IPS-20b (cell line): ENCODE data around the gene ITPKC.

Experiments used
- H3K27ac ChIP-seq: one replicate; pipeline ENCODE4 v1.5.1; 2013; ENCODE audit warnings: low read length
- H3K27me3 ChIP-seq: 2 replicates; pipeline ENCODE4 v1.6.1; 2013; ENCODE audit warnings: mild to moderate bottlenecking, low read length, inconsistent platforms; ENCODE audit not compliant: insufficient read depth
- H3K36me3 ChIP-seq: 2 replicates; pipeline ENCODE4 v1.6.1; 2013; ENCODE audit warnings: low read depth, mild to moderate bottlenecking, inconsistent platforms, low read length, moderate library complexity; ENCODE audit not compliant: insufficient read depth
- H3K4me1 ChIP-seq: 2 replicates; pipeline ENCODE4 v1.6.1; 2013; ENCODE audit warnings: mild to moderate bottlenecking, control low read depth, inconsistent platforms, low read length, moderate library complexity; ENCODE audit not compliant: insufficient read depth
- H3K4me3 ChIP-seq: 2 replicates; pipeline ENCODE4 v1.5.1; 2013; ENCODE audit warnings: mild to moderate bottlenecking, low read length, inconsistent platforms
- H3K9ac ChIP-seq: 2 replicates; pipeline ENCODE4 v1.6.1; 2013; ENCODE audit warnings: low read depth, mild to moderate bottlenecking, inconsistent platforms, low read length, moderate library complexity
- H3K9me3 ChIP-seq: 2 replicates; pipeline ENCODE4 v1.6.1; 2013; ENCODE audit warnings: mild to moderate bottlenecking, low read depth, low read length, inconsistent platforms; ENCODE audit not compliant: insufficient read depth

Gene ITPKC

DNA sequence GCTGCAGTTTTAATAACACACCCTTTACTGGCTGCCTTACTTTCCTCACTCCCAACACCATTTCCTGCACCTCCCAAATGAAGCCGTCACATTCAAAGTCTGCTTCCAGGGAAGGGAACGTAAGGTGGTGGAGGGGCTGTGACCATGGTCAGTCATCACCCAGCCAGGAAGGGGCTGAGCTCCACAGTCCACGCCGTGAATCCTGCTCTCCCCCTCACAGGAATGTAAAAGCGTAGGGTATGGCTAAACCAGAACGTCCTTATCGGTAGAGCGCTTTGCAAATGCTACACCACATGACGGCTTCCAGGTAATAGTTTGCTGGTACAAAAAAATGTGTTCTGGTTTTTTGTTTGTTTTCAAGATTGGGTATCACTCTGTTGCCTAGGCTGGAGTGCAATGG, 33.5 kb upstream of the ITPKC start:
- H3K4me3 ChIP-seq = no peak overlapping the region
- no peaks in the 10 kb centered on the region for H3K27me3 ChIP-seq
- H3K4me1 ChIP-seq = no peaks in the 10 kb centered on the region
- H3K36me3 ChIP-seq = peaks cover 56% of the 10 kb centered on the region
- no peak overlapping the region for H3K9ac ChIP-seq
- no peaks in the 10 kb centered on the region for H3K9me3 ChIP-seq
- H3K27ac ChIP-seq = no peak overlapping the region

DNA sequence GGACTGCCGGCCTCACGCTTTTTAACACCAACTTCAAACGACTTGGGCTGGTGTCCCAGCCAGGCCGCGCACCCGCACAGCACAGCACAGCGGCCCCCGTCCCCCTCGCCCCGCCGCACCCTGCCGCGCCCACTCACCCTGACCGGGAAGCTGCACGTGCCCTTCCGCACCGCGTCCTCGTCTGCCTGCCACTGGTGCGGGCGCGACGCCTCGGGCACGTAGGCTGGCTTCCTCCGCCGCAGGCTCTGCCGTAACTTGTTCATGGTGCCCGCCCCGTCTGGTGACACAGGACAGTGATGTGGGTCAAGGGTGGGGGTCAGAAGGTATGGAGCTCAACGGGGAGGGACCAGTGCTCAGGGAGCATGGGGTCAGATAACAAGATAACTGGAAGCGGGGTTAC, 32.6 kb upstream of the ITPKC start:
- Histone ChIP-seq H3K27ac (no peak overlapping the region), H3K9ac (no peak overlapping the region), H3K36me3 (peaks cover 51% of the 10 kb centered on the region), H3K9me3 (no peaks in the 10 kb centered on the region), H3K4me3 (no peak overlapping the region), H3K27me3 (no peaks in the 10 kb centered on the region), H3K4me1 (no peaks in the 10 kb centered on the region)

DNA sequence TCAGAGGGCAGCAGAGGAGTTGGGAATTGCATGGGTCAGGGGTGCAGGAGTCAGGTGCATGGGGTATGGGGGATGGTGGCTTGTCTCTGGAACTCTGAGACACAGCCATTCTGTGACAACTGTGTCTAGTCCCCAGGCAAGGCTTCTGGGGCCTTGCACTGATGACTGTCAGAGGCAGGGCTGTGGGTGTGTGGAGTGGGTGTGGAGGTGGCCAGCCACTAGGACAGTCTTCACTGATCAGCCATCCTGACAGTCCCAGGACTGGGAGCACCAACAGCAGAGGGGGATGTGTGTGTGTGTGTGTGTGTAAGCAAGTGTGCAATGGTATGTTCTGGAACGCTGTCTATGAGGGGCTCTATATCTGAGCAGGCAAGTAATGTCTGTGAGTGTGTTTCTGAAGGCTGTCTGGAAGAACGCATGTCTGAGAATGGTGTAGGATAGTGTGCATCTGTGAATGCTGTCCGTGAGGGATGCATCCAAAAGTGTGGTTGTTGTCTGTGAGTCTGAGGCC, 31.8 kb upstream of the ITPKC start:
- Histone ChIP-seq H3K9ac (no peak overlapping the region), H3K27ac (no peak overlapping the region), H3K36me3 (peaks cover 45% of the 10 kb centered on the region), H3K9me3 (no peaks in the 10 kb centered on the region), H3K27me3 (no peaks in the 10 kb centered on the region), H3K4me3 (no peak overlapping the region), H3K4me1 (no peaks in the 10 kb centered on the region; the same call in 1 of the 2 replicates)

GRCh38 chr19:40685563-40685962, 31.3 kb upstream of the ITPKC start:
- H3K36me3 ChIP-seq = peaks cover 43% of the 10 kb centered on the region

GRCh38 chr19:40686882-40687524, 29.9 kb upstream of the ITPKC start:
- Histone ChIP-seq H3K36me3 (peaks cover 33% of the 10 kb centered on the region), H3K27me3 (no peaks in the 10 kb centered on the region), H3K27ac (no peak overlapping the region), H3K9ac (no peak overlapping the region), H3K4me3 (no peak overlapping the region), H3K4me1 (peaks cover 3% of the 10 kb centered on the region; the same call in 1 of the 2 replicates), H3K9me3 (no peaks in the 10 kb centered on the region)

More at GRCh38 chr19:40685563-40685962, 31.3 kb upstream of the ITPKC start:
- no peaks in the 10 kb centered on the region for H3K27me3 ChIP-seq
- H3K4me3 ChIP-seq = no peak overlapping the region
- H3K27ac ChIP-seq = no peak overlapping the region
- no peak overlapping the region for H3K9ac ChIP-seq
- H3K9me3 ChIP-seq = no peaks in the 10 kb centered on the region
- no peaks in the 10 kb centered on the region; the same call in 1 of the 2 replicates for H3K4me1 ChIP-seq

DNA sequence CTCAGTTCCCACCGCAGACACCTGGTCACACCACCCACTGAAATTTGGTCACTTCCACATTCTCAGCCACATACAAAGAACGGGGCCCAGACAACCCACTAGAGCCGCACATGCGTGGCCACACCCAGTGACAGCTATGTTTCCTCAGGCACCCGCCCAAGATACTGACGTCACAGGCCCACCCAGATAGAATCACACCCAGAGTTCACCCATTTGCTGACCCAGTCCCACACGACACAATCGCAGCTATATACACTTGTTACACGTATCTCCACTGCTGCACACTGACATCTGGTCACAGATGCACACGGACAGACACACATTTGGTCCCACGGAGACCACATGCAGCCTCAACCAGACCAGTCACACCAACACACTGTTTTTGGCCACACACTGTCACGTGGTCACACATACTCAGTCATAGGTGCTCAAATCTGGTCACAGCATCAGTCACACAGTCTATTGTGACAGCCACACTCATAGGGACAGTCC, 29.3 kb upstream of the ITPKC start:
- no peak overlapping the region for H3K9ac ChIP-seq
- H3K36me3 ChIP-seq = peaks cover 27% of the 10 kb centered on the region
- no peaks in the 10 kb centered on the region for H3K27me3 ChIP-seq
- peaks cover 3% of the 10 kb centered on the region; the same call in 1 of the 2 replicates for H3K4me1 ChIP-seq
- no peaks in the 10 kb centered on the region for H3K9me3 ChIP-seq
- no peak overlapping the region for H3K27ac ChIP-seq
- H3K4me3 ChIP-seq = no peak overlapping the region

GRCh38 chr19:40688309-40688708, 28.6 kb upstream of the ITPKC start:
- Histone ChIP-seq H3K27ac (no peak overlapping the region), H3K9me3 (no peaks in the 10 kb centered on the region), H3K4me1 (peaks cover 3% of the 10 kb centered on the region; the same call in 1 of the 2 replicates), H3K36me3 (peaks cover 20% of the 10 kb centered on the region), H3K9ac (no peak overlapping the region), H3K4me3 (no peak overlapping the region), H3K27me3 (no peaks in the 10 kb centered on the region)

GRCh38 chr19:40688987-40689338, 27.9 kb upstream of the ITPKC start:
- peak overlapping the region; percentile 92 for H3K4me3 ChIP-seq
- H3K4me1 ChIP-seq = peaks cover 3% of the 10 kb centered on the region; the same call in 1 of the 2 replicates
- no peaks in the 10 kb centered on the region for H3K27me3 ChIP-seq
- H3K27ac ChIP-seq = no peak overlapping the region
- H3K9me3 ChIP-seq = no peaks in the 10 kb centered on the region
- H3K36me3 ChIP-seq = peaks cover 17% of the 10 kb centered on the region
- peak overlapping the region; percentile 84; the same call in 1 of the 2 replicates for H3K9ac ChIP-seq

GRCh38 chr19:40689339-40690049, 27.4 kb upstream of the ITPKC start:
- peaks cover 3% of the 10 kb centered on the region; the same call in 1 of the 2 replicates for H3K4me1 ChIP-seq
- H3K36me3 ChIP-seq = peaks cover 18% of the 10 kb centered on the region
- H3K27ac ChIP-seq = no peak overlapping the region
- no peaks in the 10 kb centered on the region for H3K27me3 ChIP-seq
- H3K4me3 ChIP-seq = peak overlapping the region; percentile 92
- peak overlapping the region; percentile 84 for H3K9ac ChIP-seq
- H3K9me3 ChIP-seq = no peaks in the 10 kb centered on the region

DNA sequence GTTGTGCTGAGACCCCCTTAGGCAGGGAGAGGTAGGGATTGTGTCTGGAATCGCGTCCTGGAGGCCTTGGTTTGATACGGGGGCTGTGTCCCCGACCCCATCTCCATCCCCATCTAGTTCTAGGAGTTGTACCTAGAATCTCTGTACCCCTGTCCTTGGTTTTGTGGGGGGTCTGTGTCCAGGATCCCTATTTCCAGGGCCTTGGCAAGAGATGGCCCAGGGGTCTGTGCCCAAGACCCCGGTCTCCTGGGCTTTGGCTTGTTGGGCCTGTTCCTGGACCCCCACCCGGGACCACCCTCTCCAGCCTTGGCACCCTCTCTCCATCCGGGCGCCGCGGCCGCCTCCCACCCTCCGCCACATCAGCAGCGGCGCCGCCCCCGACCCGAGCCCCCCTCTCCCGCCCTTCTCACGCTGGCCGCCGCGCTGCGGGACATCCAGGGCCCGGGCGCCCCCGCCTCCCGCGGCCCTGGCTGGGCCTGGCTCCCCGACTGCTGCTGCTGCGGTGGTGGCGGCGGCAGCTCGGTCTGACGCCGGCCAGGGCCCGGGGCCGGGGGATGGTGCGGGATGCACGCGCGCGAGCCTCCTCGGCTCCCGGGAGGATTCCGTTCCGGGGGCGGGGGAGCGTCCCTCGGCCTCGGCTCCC, 26.7 kb upstream of the ITPKC start, which contains the start of gene NUMBL:
NUMBL (minus strand) TSS at position 602 of the 643 bp plus-strand sequence; CDS start at position 434, 168 bp downstream.
- Histone ChIP-seq H3K9me3 (no peaks in the 10 kb centered on the region), H3K27ac (peak within 1 kb of the TSS; percentile 87), H3K4me3 (peak within 1 kb of the TSS; percentile 92), H3K9ac (peak within 1 kb of the TSS; percentile 87), H3K36me3 (peaks cover 18% of the 10 kb centered on the region), H3K4me1 (peaks cover 3% of the 10 kb centered on the region; the same call in 1 of the 2 replicates), H3K27me3 (no peaks in the 10 kb centered on the region)

- Histone ChIP-seq H3K4me1 (peaks cover 3% of the 10 kb centered on the region; the same call in 1 of the 2 replicates), H3K27me3 (no peaks in the 10 kb centered on the region), H3K4me3 (peak overlapping the region; percentile 92), H3K36me3 (peaks cover 18% of the 10 kb centered on the region), H3K9me3 (no peaks in the 10 kb centered on the region), H3K27ac (peak overlapping the region; percentile 87), H3K9ac (peak overlapping the region; percentile 87)
Measured at GRCh38 chr19:40690693-40691420, 26.1 kb upstream of the ITPKC start.
